ENCODE measurements around the gene GNAI1.
A peak's percentile ranks its signal among the peaks of the same experiment; 100 is the strongest.

The GNAI1 gene

GRCh38 chr7:80131675-80132435, 2.8 kb upstream of the GNAI1 start:
- no peak overlapping the region for H3K4me3 ChIP-seq (ENCODE audit: low read length)
- DNase-seq (ENCODE audit: low read depth), result no peak
- TF ChIP-seq CTCF (conservative IDR thresholded peaks at IDR 0.05; ENCODE audit: low read depth, low read length), result no peak

DNA sequence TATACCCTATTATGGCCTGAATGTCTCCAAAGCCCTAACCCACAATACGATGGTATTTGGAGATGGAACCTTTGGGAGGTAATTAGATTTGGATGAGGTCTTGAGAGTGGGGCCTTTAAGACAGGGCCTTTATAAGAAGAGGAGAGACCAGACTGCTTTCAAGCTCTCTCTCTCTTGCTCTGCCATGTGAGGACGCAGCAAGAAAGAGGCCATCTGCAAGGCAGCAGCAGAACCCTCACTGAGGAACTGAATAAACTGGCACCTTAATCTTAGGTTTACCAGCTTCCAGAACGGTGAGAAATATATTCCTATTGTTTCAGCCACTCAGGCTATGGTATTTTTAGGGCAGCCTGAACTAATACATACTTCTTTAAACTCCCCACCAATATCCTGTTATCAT, 2.0 kb upstream of the GNAI1 start:
- no peak for DNase-seq (ENCODE audit: low read depth)
- no peak overlapping the region for H3K4me3 ChIP-seq (ENCODE audit: low read length)
- TF ChIP-seq CTCF (conservative IDR thresholded peaks at IDR 0.05; ENCODE audit: low read depth, low read length), result no peak

GRCh38 chr7:80133361-80134114, 1.1 kb upstream of the GNAI1 start:
- H3K4me3 ChIP-seq (ENCODE audit: low read length), result no peak overlapping the region
- TF ChIP-seq CTCF (conservative IDR thresholded peaks at IDR 0.05; ENCODE audit: low read depth, low read length), result peak; percentile 28
- no peak for DNase-seq (ENCODE audit: low read depth)

- no peak for TF ChIP-seq CTCF (conservative IDR thresholded peaks at IDR 0.05; ENCODE audit: low read depth, low read length)
- DNase-seq (ENCODE audit: low read depth), result no peak
- H3K4me3 ChIP-seq (ENCODE audit: low read length), result peak overlapping the region; percentile 56
Measured at GRCh38 chr7:80134115-80134535, 506 bp upstream of the GNAI1 start.

DNA sequence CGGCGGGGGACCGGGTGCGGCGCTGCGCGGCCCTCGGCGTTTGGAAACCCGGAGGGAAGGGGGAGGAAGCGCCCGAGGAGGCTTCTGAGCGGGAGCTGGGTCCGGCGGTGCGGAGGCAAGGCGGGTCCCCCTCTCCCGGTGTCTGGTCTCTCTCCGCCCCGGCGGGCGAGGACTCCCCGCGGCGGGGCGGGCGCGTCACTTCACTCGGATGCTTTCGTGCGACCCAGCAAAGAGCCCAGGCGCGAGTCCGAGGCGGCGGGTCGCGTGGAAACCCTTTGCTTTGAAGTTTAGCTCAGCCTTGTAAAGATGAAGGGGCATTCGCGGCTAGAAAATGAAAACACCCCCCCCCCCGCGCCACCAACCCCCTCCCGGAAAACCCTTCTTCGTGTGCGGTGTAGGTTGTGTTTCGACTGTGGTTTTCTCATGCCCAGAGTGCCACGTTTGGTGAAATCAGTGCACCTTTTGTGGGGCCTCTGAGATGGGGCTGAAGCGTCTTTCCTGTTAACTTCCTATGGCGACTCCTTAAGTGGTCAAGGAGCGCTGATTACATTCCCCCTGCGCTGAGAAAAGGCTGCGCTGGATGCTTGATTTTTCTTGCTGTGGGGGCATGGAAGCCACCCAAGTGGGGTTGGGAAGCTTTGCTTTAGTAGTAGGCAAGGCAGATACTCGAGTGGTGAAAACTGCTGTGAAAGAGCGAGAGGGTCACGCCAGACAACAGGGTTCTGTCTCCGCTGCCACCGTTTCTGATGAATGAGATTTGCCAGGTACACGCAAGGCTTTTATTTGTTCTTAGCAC, 876 bp downstream of the GNAI1 start:
- TF ChIP-seq CTCF (conservative IDR thresholded peaks at IDR 0.05; ENCODE audit: low read depth, low read length), result no peak
- peak overlapping the region; percentile 99 for H3K4me3 ChIP-seq (ENCODE audit: low read length)
- no peak for DNase-seq (ENCODE audit: low read depth)

DNA sequence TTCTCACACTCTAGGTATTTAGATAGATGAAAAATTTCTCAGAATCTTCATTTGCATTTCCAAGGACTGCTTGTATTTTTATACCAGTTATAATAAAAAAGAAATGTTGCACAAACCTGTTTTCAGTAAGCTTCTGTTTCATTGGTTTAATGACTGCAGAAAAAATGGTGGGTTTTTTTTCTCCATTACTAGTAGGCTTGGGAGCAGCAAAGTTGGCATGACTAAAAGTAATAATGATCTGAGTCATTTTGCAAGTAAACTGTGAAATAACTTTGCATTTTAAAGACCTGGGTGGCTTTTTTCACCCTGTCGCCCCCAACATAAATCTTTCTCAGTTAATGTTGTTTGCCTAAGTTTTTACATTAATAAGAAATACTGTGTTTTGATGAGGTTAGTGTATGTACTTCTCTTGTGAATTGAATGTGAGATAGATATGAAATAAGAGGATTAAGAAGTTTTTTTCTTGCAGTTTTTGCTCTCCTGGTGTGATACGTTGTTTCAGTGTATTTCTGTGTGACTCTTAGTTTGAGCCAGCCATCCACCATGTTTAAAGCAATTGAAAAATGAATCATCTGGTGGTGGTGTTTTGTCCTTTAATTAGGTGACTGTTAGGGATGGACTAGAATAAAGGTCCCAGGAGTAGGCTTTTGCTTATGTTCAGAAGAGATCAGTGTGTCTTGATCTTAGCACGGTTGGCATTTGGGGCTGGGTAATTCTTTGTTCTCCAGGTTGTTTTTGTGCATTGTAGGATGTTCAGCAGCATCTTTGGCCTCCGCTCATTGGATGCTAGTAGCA, 1.8 kb downstream of the GNAI1 start:
- TF ChIP-seq CTCF (conservative IDR thresholded peaks at IDR 0.05; ENCODE audit: low read depth, low read length), result no peak
- DNase-seq (ENCODE audit: low read depth), result no peak
- peak overlapping the region; percentile 99 for H3K4me3 ChIP-seq (ENCODE audit: low read length)
